Lung (tissue), 12 donors: ENCODE measurements around the gene GNAI2. TPM values are rescaled to one million over a fixed set of nuclear protein-coding genes. Genes with fewer than 3 reads are reported as not detected.

Experiments
- ATAC-seq: fragments of 200-7000 bp; cut with Tn5 transposase; one replicate; pipeline ENCODE4 v1.9.1; 2020; ENCODE audit warnings: moderate number of reproducible peaks; ENCODE audit not compliant: insufficient read depth, low FRiP score
- DNase-seq, 3 donors: peaks; one replicate each; pipeline ENCODE4 v3.0.0-alpha.2; 2013 to 2017
- H3K27ac ChIP-seq, 2 donors: one replicate each; pipeline ENCODE4 v1.5.1; 2013; ENCODE audit warnings: mild to moderate bottlenecking in 2 of 2, moderate library complexity in 2 of 2, control low read depth in 1 of 2, inconsistent platforms in 1 of 2, low read depth in 1 of 2, low read length in 1 of 2
- H3K27me3 ChIP-seq, 3 donors: one replicate each; pipeline ENCODE4 v1.5.1; 2013; ENCODE audit warnings: low read length in 2 of 3; ENCODE audit not compliant: control insufficient read depth in 3 of 3, insufficient read depth in 3 of 3
- H3K36me3 ChIP-seq, 4 donors: one replicate each; pipeline ENCODE4 v1.5.1; 2013; ENCODE audit warnings: low read length in 4 of 4, mild to moderate bottlenecking in 1 of 4, moderate library complexity in 1 of 4; ENCODE audit not compliant: control insufficient read depth in 4 of 4, insufficient read depth in 4 of 4
- H3K4me1 ChIP-seq, 5 donors: one replicate each; pipeline ENCODE4 v1.5.1; 2013; ENCODE audit warnings: low read length in 5 of 5, mild to moderate bottlenecking in 2 of 5, moderate library complexity in 1 of 5; ENCODE audit not compliant: control insufficient read depth in 5 of 5, insufficient read depth in 5 of 5
- H3K4me3 ChIP-seq: one replicate; pipeline ENCODE4 v1.5.1; 2013; ENCODE audit warnings: mild to moderate bottlenecking, control low read depth, moderate library complexity
- H3K9ac ChIP-seq, 2 donors: one replicate each; pipeline ENCODE4 v1.5.1; 2013; ENCODE audit warnings: low read length in 2 of 2, control low read depth in 1 of 2; ENCODE audit not compliant: insufficient read depth in 1 of 2
- H3K9me3 ChIP-seq, 4 donors: one replicate each; pipeline ENCODE4 v1.5.1; 2013; ENCODE audit warnings: low read length in 3 of 4, mild to moderate bottlenecking in 1 of 4, moderate library complexity in 1 of 4; ENCODE audit not compliant: control insufficient read depth in 4 of 4, insufficient read depth in 3 of 4
- CTCF ChIP-seq: IDR thresholded peaks from 2 replicates; pipeline ENCODE4 v1.5.1; 2012; ENCODE audit warnings: mild to moderate bottlenecking; ENCODE audit errors: control extremely low read depth, extremely low read depth
- WGBS, 2 donors: extraction: QIAGEN DNeasy Blood & Tissue Kit; methylation state at CpG; one replicate each; pipeline ENCODE4 v1.1.7; 2013; 5-methylcytosine and 5-hydroxymethylcytosine counted together
- polyA plus RNA-seq, 2 donors: library from polyadenylated mRNA; stranded (reverse); fragments of 200-250 nt; gene quantifications; one replicate each; pipeline ENCODE4 v1.2.1, GENCODE V29; 2013
- total RNA-seq, 2 donors: library from RNA; depleted of rRNA in 1 of 2; stranded (reverse); fragments of >200 nt in 1 of 2; gene quantifications; one replicate each; pipeline ENCODE4 v1.2.1, GENCODE V29; 2014 to 2021
- donor health status: control.
- donor health status: control.
- donor health status: Bipolar disorder and iron deficiency.
- donor health status: healthy.
- donor health status: DM: yes; HTN: yes; CAD: no.

Gene GNAI2
- total and polyA plus RNA-seq, 4 donors, result 217 to 364 (median 278) TPM

DNA sequence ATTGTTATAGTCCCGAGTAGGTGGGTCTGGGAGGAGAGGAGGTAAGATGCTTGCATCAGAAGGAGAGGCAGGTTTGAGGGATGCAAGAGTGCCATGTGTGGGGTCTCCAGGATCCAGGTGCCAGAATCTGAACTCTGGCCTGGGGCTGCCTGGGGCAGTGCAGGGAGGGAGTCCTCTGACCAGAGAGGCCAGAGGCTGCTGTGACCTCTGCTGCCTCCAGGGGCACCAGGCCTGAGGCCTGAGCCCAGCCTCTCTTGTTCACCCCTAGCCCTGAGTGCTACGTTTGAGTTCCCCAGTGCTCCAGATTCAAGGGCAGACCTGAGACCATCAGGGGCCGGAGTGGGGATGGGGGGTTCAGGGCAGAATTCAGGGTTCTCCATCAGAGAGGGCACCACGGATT, 23.5 kb upstream of the GNAI2 start:
- no peak overlapping the region for H3K27ac ChIP-seq
- H3K9ac ChIP-seq, result no peak overlapping the region
- no peak for ATAC-seq
- no peak for TF ChIP-seq CTCF
- H3K4me3 ChIP-seq, result no peak overlapping the region
- H3K36me3 ChIP-seq, result no peaks in the 10 kb centered on the region
- 85 to 98% methylated on average over 3 to 4 of the region's 4 CpGs for WGBS, 2 donors
- no peaks in the 10 kb centered on the region for H3K27me3 ChIP-seq
- H3K9me3 ChIP-seq, result no peaks in the 10 kb centered on the region
- DNase-seq, result no peak
- H3K4me1 ChIP-seq, result peaks cover 0 to 7% (median 0%) of the 10 kb centered on the region in 5 donors

DNA sequence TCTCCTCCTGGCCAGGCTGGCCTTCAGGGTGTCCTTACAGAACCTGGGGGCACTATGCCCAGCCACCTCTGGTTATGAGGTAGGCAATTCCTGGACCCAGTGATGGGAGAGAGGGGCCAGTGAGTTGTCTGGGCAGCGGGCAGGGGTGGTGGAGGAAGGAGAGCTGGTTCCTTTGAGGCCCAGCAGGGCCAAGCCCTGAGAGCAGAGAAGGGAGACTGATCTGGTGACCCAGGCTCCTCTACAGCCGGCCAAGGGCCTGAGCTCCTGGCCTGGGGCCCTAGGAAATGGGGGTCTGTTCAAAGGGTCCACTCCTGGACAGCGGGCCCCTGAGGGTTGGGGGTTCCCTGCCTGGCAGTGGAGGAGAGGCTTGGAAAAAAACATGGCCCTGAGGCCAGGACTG, 23.0 kb upstream of the GNAI2 start:
- Histone ChIP-seq H3K36me3 (no peaks in the 10 kb centered on the region), H3K4me3 (no peak overlapping the region), H3K9ac (no peak overlapping the region), H3K9me3 (no peaks in the 10 kb centered on the region), H3K27me3 (no peaks in the 10 kb centered on the region), H3K4me1 (peaks cover 0 to 7% (median 0%) of the 10 kb centered on the region in 5 donors), H3K27ac (no peak overlapping the region)
- 90 to 94% methylated on average over 3 of the region's 3 CpGs for WGBS, 2 donors
- ATAC-seq (no peak), DNase-seq (no peak)
- TF ChIP-seq CTCF, result no peak

GRCh38 chr3:50213373-50213772, 22.6 kb upstream of the GNAI2 start:
- peak in 2 of 3 donors; percentile 35 to 58 for DNase-seq

More at GRCh38 chr3:50213373-50213772, 22.6 kb upstream of the GNAI2 start:
- no peak for ATAC-seq
- no peaks in the 10 kb centered on the region for H3K9me3 ChIP-seq
- TF ChIP-seq CTCF, result no peak
- no peaks in the 10 kb centered on the region for H3K36me3 ChIP-seq
- H3K27me3 ChIP-seq, result no peaks in the 10 kb centered on the region
- H3K4me3 ChIP-seq, result no peak overlapping the region
- H3K4me1 ChIP-seq, result peaks cover 0 to 7% (median 0%) of the 10 kb centered on the region in 5 donors
- WGBS, 2 donors, result 85 to 91% methylated on average over 12 of the region's 12 CpGs
- no peak overlapping the region for H3K27ac ChIP-seq
- no peak overlapping the region for H3K9ac ChIP-seq
